HG03565 (cell line): Measurements from ENCODE around the gene UCK2.

Source experiments
- ATAC-seq: cut with Tn5 transposase; IDR thresholded peaks from one replicate; pipeline ENCODE4 v1.9.1; 2021; ENCODE audit warnings: mild to moderate bottlenecking, moderate library complexity; ENCODE audit not compliant: unreplicated experiment

The UCK2 gene

GRCh38 chr1:165854101-165854845 lies 26.9 kb downstream of the UCK2 start:
- no peak for ATAC-seq

- no peak for ATAC-seq
Measured at GRCh38 chr1:165855010-165855838, 27.8 kb downstream of the UCK2 start.

GRCh38 chr1:165856021-165856420 lies 28.6 kb downstream of the UCK2 start:
- ATAC-seq, result no peak

GRCh38 chr1:165856606-165857005 lies 29.2 kb downstream of the UCK2 start:
- ATAC-seq, result no peak

- peak; percentile 77 for ATAC-seq
Measured at GRCh38 chr1:165857046-165857801, 29.8 kb downstream of the UCK2 start.

- ATAC-seq, result no peak
Measured at GRCh38 chr1:165858364-165858823, 31.0 kb downstream of the UCK2 start.

- ATAC-seq, result no peak
Measured at GRCh38 chr1:165858967-165859845, 31.8 kb downstream of the UCK2 start.

GRCh38 chr1:165860065-165860464 lies 32.7 kb downstream of the UCK2 start:
- no peak for ATAC-seq

GRCh38 chr1:165861911-165862310 lies 34.5 kb downstream of the UCK2 start:
- ATAC-seq, result no peak

- ATAC-seq, result peak; percentile 50
Measured at GRCh38 chr1:165862448-165862847, 35.0 kb downstream of the UCK2 start.

GRCh38 chr1:165863346-165863745 lies 35.9 kb downstream of the UCK2 start:
- ATAC-seq, result no peak

- no peak for ATAC-seq
Measured at GRCh38 chr1:165865633-165866340, 38.4 kb downstream of the UCK2 start.

- ATAC-seq, result no peak
Measured at GRCh38 chr1:165869343-165869742, 41.9 kb downstream of the UCK2 start.

GRCh38 chr1:165871311-165872067 lies 44.1 kb downstream of the UCK2 start:
- peak; percentile 77 for ATAC-seq

- ATAC-seq, result no peak
Measured at GRCh38 chr1:165873481-165873880, 46.1 kb downstream of the UCK2 start.

- ATAC-seq, result no peak
Measured at GRCh38 chr1:165874643-165875042, 47.2 kb downstream of the UCK2 start.

GRCh38 chr1:165875171-165875570 lies 47.8 kb downstream of the UCK2 start:
- peak; percentile 26 for ATAC-seq

- no peak for ATAC-seq
Measured at GRCh38 chr1:165875604-165876003, 48.2 kb downstream of the UCK2 start.

GRCh38 chr1:165876121-165876520 lies 48.7 kb downstream of the UCK2 start:
- ATAC-seq, result peak; percentile 25
